Measurements from ENCODE around the gene CPSF3.

DNA sequence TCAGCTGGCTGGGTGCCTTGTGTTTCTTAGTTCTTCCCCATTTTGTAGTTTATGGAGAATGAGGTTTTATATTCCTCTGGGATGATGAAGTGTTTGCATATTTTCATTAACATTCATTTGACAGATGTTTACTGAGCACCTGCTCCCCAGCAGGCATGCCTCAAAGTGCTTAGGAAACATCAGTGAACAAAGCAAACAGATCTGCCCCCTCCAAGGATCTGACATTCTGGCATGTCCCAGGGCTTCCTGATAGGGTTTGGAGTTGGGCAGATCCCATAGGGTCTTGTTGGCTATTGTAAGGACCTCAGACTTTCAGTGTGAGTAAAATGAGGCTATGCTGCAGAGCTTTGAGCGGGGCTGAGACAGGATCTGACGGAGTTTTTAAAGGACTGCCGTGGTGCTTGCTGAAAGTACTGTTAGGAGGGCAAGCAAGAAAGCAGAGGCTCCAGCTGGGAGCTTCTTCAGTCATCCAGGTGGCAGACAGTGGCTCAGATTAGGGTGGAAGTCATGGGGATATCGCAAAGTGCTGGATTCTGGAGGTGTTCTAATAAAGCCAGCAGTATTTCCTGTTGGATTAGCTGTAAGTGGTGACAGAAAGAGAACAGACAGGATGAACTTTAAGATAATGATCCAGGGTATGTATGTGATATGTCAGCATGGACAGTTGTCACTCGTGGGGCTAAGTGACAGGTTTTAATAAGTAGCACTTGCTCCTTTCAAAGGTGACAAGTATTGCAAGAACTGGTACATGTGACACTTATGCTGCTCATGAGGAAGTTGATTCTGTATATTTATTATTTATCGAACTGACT, 39.6 kb downstream of the CPSF3 start:
- TF ChIP-seq GATA3 (IDR thresholded peaks at IDR 0.05; ENCODE audit: low read depth, low read length), result no peak
- TF ChIP-seq GATA2 (IDR thresholded peaks at IDR 0.05; ENCODE audit: low read depth, low read length), result no peak

Data from SH-SY5Y (cell line).